Aorta (tissue), 5 donors: ENCODE measurements around the gene CYP2A7. TPM values are rescaled to one million over a fixed set of nuclear protein-coding genes. Genes with fewer than 3 reads are reported as not detected.
"Not testable (repeated sequence)": the region's sequence is repeated elsewhere in the genome, so short reads cannot be mapped to it uniquely, and the experiment has no call there.

Experiments used
- ATAC-seq: fragments of 200-7000 bp; cut with Tn5 transposase; one replicate; pipeline ENCODE4 v1.9.1; 2022; ENCODE audit warnings: moderate library complexity; ENCODE audit not compliant: low FRiP score
- DNase-seq, 2 donors: peaks; one replicate each; pipeline ENCODE4 v3.0.0-alpha.2; 2020
- H3K27ac ChIP-seq, 2 donors: one replicate each; pipeline ENCODE4 v1.5.1; 2013; ENCODE audit warnings: low read length in 2 of 2, mild to moderate bottlenecking in 2 of 2, moderate library complexity in 2 of 2, control low read depth in 1 of 2, inconsistent platforms in 1 of 2, low read depth in 1 of 2
- H3K27me3 ChIP-seq, 2 donors: one replicate each; pipeline ENCODE4 v1.6.1; 2013; ENCODE audit warnings: control low read depth in 1 of 2, low read length in 1 of 2, mild to moderate bottlenecking in 1 of 2, moderate library complexity in 1 of 2; ENCODE audit not compliant: insufficient read depth in 2 of 2, control insufficient read depth in 1 of 2
- H3K36me3 ChIP-seq, 2 donors: one replicate each; pipeline ENCODE4 v1.6.1; 2013; ENCODE audit warnings: control low read depth in 1 of 2, low read length in 1 of 2, mild to moderate bottlenecking in 1 of 2; ENCODE audit not compliant: insufficient read depth in 2 of 2, control insufficient read depth in 1 of 2
- H3K4me1 ChIP-seq, 2 donors: one replicate each; pipeline ENCODE4 v1.6.1; 2013; ENCODE audit warnings: low read length in 2 of 2, control low read depth in 1 of 2, mild to moderate bottlenecking in 1 of 2, moderate library complexity in 1 of 2; ENCODE audit not compliant: insufficient read depth in 2 of 2, control insufficient read depth in 1 of 2
- H3K4me3 ChIP-seq, 2 donors: one replicate each; pipeline ENCODE4 v1.5.1; 2013; ENCODE audit warnings: low read length in 2 of 2, control low read depth in 1 of 2, mild to moderate bottlenecking in 1 of 2
- H3K9me3 ChIP-seq: one replicate; pipeline ENCODE4 v1.6.1; 2013; ENCODE audit warnings: mild to moderate bottlenecking, low read length; ENCODE audit not compliant: control insufficient read depth
- WGBS, 2 donors: extraction: QIAGEN DNeasy Blood & Tissue Kit; methylation state at CpG; one replicate each; pipeline ENCODE4 v1.1.7; 2013; 5-methylcytosine and 5-hydroxymethylcytosine counted together
- intact Hi-C, 2 donors: fragments of 100-400 bp; cut with DNase I; formaldehyde crosslinking; loops; one replicate each; pipeline versions ENCODE4 v1.14.2 to v1.15.0; 2022
- polyA plus RNA-seq, 2 donors: library from polyadenylated mRNA; stranded (reverse); fragments of 200-250 nt; gene quantifications; one replicate each; pipeline ENCODE4 v1.2.3, GENCODE V29; 2013
- total RNA-seq, 2 donors: library from RNA; stranded (reverse); fragmentation: NEBNext Ultra II Directional; extraction: Animal tissue kit (Norgen Biotek cat#: 25700); gene quantifications; one replicate each; pipeline ENCODE4 v1.2.1, GENCODE V29; 2021
- donor health status: healthy with polysubstance abuse.
- donor health status: Bipolar disorder and iron deficiency.
- donor health status: DM: no; HTN: no; CAD: no.
- donor health status: DM: no; HTN: no; CAD: no.
- donor health status: DM: yes; HTN: yes; CAD: no.

CYP2A7 gene
- total and polyA plus RNA-seq, 4 donors, result not detected

DNA sequence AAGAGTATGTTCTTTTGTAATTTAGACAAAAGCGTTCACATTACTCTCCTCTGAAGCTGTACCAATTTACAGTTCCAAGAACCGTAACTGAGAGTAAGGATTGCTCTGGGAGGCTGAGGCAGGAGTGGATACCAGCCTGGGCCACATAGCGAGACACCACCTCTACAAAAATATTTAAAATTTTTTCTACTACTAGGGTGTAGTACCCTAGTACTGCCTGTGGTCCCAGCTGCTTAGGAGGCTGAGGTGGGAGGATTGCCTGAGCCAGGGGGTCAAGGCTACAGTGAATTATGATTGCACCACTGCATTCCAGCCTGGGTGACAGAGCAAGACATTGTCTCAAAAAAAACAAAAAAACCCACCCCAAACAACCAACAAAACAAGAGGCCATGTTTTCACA, 19.7 kb downstream of the CYP2A7 start:
- WGBS, 2 donors, result 87 to 93% methylated on average over 3 of the region's 3 CpGs
- Histone ChIP-seq H3K9me3 (no peaks in the 10 kb centered on the region), H3K4me1 (no peaks in the 10 kb centered on the region), H3K27me3 (no peaks in the 10 kb centered on the region), H3K4me3 (no peak overlapping the region), H3K36me3 (no peaks in the 10 kb centered on the region), H3K27ac (no peak overlapping the region)
- ATAC-seq (no peak), DNase-seq (no peak)
- intact Hi-C loops, result no loop called here

DNA sequence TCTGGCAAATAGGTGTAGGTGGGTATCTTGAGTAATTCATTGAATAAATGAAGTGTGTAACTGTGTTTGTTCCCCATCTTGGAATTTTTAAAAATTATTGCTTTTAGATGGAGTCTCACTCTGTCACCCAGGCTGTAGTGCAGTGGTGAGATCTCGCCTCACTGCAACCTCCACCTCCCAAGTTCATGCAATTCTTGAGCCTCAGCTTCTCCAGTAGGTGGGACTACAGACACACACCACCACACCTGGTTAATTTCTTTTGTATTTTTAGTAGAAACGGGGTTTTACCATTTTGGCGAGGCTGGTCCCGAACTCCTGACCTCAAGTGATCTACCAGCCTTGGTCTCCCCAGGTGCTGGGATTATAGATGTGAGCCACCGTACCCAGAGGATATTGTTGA, 23.9 kb downstream of the CYP2A7 start:
- H3K27ac ChIP-seq, result no peak overlapping the region
- no peaks in the 10 kb centered on the region for H3K27me3 ChIP-seq
- 89 to 90% methylated on average over 5 of the region's 5 CpGs for WGBS, 2 donors
- DNase-seq, result no peak
- H3K4me3 ChIP-seq, result no peak overlapping the region
- intact Hi-C loops, result no loop called here
- H3K36me3 ChIP-seq, result no peaks in the 10 kb centered on the region
- no peak for ATAC-seq
- no peaks in the 10 kb centered on the region for H3K4me1 ChIP-seq
- H3K9me3 ChIP-seq, result no peaks in the 10 kb centered on the region

DNA sequence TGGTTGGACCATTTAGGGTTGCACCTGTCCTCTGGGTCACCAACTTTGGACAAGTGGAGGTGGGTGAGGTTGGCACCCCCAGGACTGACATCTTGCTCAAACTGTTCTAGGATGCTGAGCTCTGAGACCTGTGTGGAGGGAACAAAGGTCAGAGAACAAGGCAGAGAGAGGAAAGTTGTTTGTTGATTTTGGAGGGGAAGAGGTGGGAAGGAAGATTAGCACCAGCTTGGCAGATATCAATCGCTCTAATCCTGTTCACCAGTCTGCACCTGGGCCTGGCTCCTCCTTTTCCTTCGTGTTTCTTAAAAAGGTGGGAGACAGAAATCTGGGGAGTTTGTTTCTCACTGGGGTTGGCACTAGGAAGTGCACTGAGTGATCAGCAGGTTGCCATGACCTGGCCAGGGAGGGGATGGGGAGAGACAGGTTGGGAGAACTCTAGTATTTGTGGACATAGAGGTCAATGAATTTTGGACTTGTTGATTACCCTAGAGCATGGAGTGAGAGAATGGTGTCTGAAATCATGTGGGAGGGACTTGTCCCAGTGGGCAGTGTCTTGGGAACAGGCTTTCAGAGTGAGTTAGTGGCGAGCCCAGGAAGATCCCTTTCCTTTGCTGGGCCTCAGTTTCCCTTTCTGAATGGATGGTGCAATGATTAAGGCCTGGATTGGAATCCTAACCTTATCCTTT, 29.4 kb downstream of the CYP2A7 start:
- intact Hi-C loops, H3K27me3 ChIP-seq, H3K4me3 ChIP-seq, H3K27ac ChIP-seq, DNase-seq, H3K9me3 ChIP-seq, H3K36me3 ChIP-seq, H3K4me1 ChIP-seq: not testable (repeated sequence)
- ATAC-seq, result peak; percentile 16
- 64 to 66% methylated on average over 2 of the region's 3 CpGs for WGBS, 2 donors

DNA sequence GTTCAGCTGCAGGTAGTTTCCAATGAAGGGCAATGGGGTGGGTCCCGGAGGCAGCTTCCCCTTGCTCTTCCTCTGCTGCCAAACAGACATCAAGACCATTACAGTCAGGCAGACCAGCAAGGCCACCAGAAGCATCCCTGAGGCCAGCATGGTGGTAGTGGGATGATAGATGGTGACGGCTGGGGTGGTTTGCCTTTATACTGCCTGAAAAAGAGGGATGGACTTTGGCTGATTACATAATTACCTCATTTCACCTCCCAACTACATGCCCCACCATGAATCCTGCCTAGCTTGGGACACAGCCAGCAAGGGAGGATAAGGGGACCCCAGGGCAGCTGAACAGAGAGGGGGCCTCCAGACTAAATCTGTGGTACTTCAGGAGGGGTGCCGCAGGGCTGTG, 31.8 kb downstream of the CYP2A7 start, which contains the start of gene CYP2A6:
TSS of gene CYP2A6 (minus strand) at position 171 of the 400 bp plus-strand sequence. CDS start at position 150, 21 bp downstream.
- WGBS, 2 donors, result 89 to 90% methylated on average over 3 of the region's 3 CpGs
- H3K36me3 ChIP-seq, H3K9me3 ChIP-seq, intact Hi-C loops, H3K27me3 ChIP-seq, H3K4me3 ChIP-seq, H3K27ac ChIP-seq, DNase-seq, ATAC-seq, H3K4me1 ChIP-seq: not testable (repeated sequence)

DNA sequence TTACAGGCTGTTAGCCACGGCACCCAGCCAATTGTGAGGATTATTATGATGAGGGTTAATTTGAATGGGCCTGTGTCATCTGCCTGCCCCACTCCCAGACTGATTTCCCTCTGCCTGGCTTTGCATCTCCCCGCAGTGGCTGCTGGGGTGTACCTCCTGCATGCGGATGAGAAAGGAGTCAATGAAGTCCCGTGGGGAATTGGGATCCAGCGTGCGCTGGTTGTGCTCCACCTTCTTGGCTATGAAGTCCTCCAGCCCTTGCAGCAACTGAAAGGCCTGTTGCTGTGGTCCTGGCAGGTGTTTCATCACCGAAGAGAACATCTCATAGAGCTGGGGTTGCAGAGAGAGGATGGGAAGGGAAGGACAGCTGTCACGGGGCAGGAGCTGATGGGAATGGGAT, 35.3 kb downstream of the CYP2A7 start:
- H3K4me3 ChIP-seq, DNase-seq, H3K27me3 ChIP-seq, H3K36me3 ChIP-seq, H3K9me3 ChIP-seq, H3K27ac ChIP-seq, ATAC-seq, H3K4me1 ChIP-seq, intact Hi-C loops: not testable (repeated sequence)
- WGBS, 2 donors, result 82% methylated on average over 7 to 8 of the region's 8 CpGs

DNA sequence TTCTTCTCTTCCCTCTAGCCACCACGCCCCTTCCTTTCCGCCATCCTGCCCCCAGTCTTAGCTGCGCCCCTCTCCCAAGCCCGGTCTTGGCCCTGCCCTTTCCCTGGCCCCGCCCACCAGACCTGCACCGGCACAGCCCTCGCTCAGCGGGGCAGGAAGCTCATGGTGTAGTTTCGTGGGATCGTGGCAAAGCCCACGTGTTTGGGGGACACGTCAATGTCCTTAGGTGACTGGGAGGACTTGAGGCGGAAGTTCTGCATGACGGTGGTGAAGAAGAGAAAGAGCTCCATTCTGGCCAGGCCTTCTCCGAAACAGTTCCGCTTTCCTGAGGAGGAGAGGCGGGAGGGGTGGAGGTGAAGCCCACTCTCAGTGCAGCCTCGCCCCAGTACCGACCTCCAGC, 38.4 kb downstream of the CYP2A7 start:
- H3K27me3 ChIP-seq, H3K4me3 ChIP-seq, H3K27ac ChIP-seq, H3K4me1 ChIP-seq, intact Hi-C loops, H3K36me3 ChIP-seq, DNase-seq, H3K9me3 ChIP-seq: not testable (repeated sequence)
- 4 to 6% methylated on average over 14 to 16 of the region's 19 CpGs for WGBS, 2 donors
- ATAC-seq, result peak; percentile 70

DNA sequence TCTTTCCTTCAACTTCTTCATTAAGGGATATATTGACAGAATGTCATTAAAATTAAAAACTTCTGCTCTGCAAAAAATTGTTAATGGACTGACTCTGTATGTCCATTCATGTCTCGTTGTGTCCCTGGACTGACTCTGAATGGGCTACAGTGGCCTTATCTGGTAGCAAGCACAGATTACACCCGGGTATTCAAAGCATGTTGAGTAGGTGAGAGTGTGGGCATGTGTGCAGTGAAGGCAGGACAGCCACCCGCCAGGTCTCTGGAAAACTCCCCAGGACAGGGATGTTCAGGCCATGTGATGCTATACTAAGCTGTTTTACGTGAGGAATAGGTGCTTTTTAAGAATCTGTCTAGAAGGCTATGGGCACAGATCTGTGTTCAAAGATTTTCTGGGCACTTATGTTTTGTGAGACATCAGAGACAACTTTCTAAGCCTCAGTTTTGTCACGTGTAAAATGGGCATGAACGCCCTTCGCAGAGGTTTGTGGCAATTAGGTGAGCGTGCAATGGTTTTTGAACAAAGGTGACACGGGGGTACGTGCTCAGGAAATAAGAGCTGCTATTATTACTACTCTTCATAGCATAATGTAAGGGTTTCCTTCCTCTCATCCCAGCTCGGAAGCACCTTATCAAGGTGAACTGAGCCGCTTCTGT, 38.9 kb downstream of the CYP2A7 start:
- intact Hi-C loops, ATAC-seq, DNase-seq, H3K4me1 ChIP-seq, H3K36me3 ChIP-seq, H3K4me3 ChIP-seq, H3K9me3 ChIP-seq, H3K27me3 ChIP-seq, H3K27ac ChIP-seq: not testable (repeated sequence)
- WGBS, 2 donors, result 55 to 60% methylated on average over 9 to 10 of the region's 12 CpGs

DNA sequence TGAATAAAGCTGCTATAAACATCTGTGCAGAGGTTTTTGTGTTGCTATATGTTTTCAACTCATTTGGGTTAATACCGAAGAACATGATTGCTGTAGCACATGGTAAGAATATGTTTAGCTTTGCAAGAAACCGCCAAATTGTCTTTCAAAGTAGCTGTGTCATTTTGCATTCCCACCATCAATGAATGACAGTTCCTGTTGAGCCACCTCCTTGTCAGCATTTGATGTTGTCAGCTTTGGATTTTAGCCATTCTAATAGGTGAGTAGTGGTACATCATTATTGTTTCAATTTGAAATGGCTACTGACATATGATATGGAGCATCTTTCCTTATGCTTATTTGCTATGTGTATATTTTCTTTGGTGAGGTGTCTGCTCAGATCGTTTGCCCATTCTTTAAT, 40.0 kb downstream of the CYP2A7 start:
- H3K36me3 ChIP-seq, H3K27me3 ChIP-seq, H3K9me3 ChIP-seq, DNase-seq, intact Hi-C loops, H3K27ac ChIP-seq, H3K4me1 ChIP-seq, ATAC-seq, H3K4me3 ChIP-seq: not testable (repeated sequence)
- WGBS, 2 donors, result 93 to 94% methylated on average over 2 to 3 of the region's 3 CpGs

DNA sequence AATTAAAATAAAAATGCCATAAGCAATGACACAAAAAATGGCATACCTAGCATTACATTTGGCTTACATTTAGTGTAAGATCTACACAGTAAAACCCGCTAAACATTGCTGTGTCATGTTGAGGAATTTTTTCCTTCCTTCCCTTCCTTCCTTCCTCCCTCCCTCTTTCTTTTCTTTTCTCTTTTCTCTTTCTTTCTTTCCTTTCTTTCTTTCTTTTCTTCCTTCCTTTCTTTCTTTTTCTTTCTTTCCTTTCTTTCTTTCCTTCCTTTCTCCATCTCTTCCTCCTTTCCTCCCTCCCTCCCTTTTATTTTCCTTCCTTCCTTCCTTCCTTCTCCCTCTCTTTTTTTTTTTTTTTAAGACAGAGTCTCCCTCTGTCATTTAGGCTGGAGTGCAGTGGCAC, 43.6 kb downstream of the CYP2A7 start:
- intact Hi-C loops, H3K27me3 ChIP-seq, H3K4me3 ChIP-seq, H3K36me3 ChIP-seq, DNase-seq, H3K9me3 ChIP-seq, H3K27ac ChIP-seq, ATAC-seq, H3K4me1 ChIP-seq: not testable (repeated sequence)
- 57 to 67% methylated on average over 1 of the region's 1 CpG for WGBS, 2 donors
